T1000 (cell line): ENCODE data around the gene PPIC.

Experiments used
- DNase-seq: peaks from one replicate; lab custom pipeline; 2025; ENCODE audit warnings: mixed read lengths; lab: John Stamatoyannopoulos, UW

PPIC gene

DNA sequence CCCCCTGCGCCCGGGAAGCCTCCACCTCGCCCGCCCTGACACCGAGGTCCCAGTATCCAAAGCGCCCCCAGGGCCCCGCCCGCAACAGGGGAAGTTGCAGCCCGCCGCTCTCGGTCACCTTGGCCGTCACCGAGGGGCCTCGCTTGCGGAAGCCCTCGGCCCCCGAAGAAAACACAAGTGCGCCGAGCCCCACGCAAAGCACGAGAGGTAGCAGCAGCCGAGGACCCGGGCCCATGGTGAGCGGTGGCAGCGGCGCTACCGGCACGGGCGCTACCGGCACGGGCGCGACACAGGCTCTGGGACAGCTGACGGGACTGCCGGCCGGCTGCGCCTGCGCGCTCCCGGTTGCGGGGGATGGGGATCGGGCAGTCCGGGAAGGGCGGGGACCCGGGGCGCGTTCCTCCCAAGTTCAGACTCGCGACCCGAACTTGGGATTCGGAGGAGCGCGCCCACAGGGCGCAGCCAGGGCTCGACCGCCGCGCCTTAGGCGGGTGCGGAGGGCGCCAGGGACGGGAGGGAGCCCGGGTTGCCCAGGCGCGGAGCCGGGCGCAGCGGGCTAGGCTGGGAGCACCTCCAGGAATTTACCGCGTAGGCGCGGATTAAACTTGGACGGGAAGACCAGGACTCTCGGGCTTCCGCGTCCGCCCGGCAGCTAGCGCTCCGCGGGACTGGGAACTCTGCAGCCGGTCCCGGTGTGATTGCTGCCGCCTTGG, at the start of gene PPIC:
PPIC (minus strand) TSS at position 335 of the 713 bp plus-strand sequence; CDS start at position 235, 100 bp downstream.
- DNase-seq, result peak; percentile 67

- no peak for DNase-seq
These were observed 49.2 kb upstream of the PPIC start for GRCh38 chr5:123085638-123086286.

DNA sequence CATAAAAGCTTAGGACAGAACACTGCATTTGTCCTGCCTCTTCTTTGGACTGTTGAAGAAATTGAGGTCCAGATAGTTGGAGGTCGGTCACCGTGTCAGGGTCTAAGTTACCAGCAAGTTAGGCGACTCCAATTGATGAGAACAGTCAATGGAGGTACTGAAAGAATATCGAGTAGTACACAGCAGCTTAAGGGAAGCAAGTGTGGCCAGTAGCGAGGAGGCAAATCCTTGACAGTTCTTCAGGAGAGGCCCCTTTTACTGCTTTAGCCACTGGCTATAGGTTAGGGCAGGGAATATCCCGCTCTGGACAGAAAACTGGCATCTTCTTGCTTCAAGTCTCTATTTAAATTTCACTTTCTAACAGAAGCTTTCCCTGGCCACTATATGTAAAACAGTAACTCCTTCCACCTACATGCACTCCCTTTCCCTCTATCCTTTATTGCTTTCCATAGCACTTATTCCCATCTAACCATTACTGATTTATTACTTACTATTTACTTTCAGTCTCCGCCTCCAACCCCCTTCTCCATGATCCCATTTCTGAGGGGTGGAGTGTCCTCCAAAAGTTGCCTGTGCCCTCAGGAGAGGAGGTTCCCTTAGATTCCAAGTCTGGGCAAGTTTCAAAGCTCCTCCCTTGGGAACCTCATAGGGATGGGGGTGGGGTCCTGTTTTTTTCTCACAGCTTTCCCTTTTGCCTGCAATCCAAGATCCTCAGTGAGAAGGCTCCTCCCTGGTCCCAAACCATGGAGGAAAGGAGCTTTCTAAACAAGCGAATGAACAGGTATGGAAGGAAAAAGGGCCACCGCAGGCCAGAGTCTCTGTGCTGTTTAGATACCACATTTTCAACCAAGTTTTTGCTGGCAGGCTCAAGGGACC, 48.4 kb upstream of the PPIC start:
- DNase-seq, result no peak

DNA sequence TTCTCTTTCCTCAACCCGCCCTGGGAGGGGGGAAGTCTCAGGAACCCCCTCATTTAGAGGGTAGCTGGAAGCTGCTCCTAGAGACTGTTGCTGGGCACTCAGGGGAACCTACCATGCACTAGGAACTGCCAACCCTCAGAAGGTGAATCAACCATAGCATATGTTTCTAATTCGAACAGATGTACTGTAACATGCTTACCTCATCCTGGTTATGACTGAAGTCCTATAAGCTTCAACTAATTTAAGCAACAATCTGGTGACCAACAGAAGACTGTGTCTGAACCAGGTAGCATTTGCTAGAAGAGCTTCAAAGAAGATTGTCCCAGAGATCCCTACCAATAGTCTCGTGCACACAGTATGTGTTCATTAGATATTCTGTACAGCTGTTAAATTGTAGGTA, 46.8 kb upstream of the PPIC start:
- DNase-seq, result no peak

DNA sequence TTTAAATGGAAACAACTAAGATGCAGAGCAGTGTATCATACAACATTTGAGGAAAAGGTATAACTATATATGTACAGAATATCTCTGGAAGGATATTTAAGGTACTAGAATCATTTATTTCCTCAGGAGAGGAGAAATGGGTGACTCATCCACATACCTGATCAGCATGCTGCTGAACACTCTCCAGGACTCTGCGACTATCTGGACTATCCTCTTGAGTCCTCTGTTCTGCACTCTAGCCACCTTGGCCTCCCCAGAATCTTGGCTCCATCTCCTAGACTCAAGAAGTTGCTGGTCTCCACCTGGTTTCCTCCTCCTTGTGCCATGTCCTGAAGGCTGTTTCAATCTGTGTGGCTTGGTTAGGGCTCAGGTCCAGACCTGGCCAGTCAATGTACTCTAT, 43.7 kb upstream of the PPIC start:
- DNase-seq, result no peak

DNA sequence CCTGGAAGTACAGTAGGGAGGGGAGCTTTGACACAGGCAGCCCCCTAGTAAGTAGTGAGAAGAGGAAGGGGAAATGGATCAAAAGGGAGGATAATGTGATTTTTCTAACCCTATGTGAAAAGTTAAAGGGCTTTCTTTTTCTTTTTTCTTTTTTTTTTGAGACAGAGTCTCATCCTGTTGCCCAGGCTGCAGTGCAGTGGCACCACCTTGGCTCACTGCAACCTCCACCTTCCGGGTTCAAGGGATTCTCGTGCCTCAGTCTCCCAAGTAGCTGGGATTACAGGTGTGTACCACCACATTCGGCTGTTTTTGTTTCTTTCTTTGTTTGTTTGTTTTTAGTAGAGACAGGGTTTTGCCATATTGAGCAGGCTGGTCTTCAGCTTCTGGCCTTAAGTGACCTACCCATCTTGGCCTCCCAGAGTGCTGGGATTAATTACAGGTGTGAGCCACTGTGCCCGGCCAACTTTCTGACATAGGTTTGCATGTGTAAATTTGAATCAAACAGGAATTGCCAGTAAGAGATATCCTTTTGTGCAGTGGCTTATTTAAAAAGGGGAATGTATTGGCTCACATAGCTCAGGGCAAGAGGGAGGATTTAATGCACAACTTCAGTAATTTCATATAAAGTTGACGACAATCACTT, 39.1 kb upstream of the PPIC start:
- DNase-seq, result no peak

GRCh38 chr5:123068368-123068938, 31.9 kb upstream of the PPIC start:
- no peak for DNase-seq

GRCh38 chr5:123066016-123066415, 29.5 kb upstream of the PPIC start:
- DNase-seq, result no peak

DNA sequence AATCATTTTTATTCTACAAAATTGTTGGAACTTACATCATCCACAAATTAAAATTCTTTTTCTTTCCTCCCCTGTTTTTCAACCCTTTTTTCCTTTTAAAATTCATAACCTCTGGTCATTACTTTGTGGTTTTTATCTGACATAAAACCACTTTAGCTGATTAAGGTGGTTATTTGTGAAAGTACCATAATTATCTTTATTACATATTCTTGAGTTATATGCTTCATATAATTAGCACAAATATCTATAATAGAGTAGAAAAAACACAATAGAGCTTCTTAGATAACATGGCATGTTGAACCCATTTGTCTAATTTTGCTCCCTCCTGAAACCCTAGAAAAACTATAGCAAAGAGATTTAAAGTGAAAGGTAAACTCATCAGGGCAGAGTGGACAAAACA, 22.9 kb upstream of the PPIC start:
- DNase-seq, result no peak

GRCh38 chr5:123051206-123051605, 14.7 kb upstream of the PPIC start:
- DNase-seq, result no peak

- no peak for DNase-seq
These were observed 11.2 kb upstream of the PPIC start for GRCh38 chr5:123047706-123048105.

DNA sequence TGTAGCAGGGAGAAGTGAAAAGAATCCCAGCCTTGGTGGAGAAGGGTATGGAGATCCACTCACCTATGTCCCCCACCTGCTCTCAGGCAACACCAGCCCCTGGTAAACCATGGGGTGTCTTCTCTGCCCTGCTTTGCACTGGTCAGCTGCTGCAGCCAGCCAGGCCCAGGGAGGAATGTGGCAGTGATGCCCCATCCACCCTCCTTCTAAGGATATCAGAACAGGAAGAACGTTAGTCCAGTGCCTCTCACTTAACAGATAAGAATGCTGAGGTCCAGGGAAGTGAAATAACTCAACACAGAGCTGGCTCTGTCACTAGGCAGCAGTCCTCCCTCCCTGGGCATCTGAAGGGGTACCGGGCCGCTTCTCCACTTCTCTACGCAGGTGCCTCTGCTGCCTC, 9.7 kb upstream of the PPIC start:
- DNase-seq, result no peak

DNA sequence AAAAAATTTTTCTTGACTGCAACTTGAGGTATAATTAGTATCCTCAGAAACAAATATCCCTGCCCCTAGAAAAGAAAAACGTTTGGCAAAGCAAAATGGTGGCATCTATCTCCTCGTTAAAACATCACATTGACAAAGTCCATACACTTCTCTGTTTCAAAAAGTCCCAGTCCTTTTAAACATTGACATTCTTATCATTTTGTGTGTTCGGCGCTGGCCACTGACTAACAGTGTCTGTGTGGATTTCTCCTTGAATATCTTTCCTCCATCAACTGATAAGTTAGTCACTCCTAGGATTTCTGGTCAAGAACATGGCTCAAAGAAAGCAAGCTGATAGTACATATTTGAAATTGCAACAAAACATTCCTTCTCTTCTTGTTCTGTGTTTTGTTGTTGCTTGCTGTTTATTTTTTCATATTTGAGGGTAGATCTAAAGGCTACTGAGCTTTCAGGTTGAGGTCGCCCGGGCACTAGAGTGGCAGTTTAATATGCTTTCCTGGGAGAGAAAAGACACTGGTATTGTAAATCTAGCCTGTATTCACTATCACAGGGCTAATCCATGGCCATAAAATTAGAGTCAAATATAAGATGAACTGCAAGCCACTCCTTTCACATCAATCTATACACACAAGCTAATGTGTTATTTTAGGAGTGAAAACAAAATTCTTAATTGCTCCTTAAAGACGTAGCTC, 8.5 kb upstream of the PPIC start:
- DNase-seq, result no peak

- no peak for DNase-seq
These were observed 3.1 kb upstream of the PPIC start for GRCh38 chr5:123039673-123040072.

DNA sequence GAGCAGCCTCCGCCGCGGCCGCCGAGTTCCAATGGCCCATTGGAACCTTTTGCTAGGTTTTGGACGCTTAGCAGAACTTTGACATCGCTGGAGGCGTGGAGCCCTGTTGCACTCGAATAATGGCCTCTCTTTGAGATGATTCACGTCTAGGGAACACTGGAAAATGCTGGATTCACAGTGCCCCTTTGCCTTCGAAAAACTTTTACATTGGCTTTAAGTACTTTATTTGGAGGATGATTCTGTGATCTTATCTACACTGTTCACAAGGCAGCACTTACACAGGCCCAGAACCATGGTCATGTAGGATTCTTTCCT, 536 bp upstream of the PPIC start:
- no peak for DNase-seq

DNA sequence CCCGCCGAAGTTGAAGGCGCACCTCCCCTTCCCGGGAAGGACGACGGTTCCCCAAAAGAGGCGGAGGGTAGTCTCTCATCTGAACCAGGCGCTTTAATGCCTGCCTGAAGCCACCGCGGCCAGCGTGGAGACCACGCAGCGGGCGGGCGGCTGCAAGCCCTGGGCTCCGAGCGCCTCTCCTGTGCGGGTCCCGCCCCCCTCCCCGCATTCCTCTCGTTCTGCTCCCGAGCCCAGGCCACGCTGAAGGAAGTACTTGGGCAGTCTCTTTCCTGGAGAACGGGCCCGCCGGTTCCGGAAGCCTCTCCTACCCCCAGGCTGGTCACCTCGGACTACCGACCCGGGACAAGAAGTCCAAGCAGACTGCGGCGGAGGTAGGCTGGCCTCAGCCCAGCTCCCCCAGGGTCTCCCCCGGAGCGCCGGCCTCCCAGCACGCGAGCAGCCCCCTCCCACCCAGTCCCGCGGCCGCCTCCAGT, 571 bp downstream of the PPIC start:
- DNase-seq, result peak; percentile 45

DNA sequence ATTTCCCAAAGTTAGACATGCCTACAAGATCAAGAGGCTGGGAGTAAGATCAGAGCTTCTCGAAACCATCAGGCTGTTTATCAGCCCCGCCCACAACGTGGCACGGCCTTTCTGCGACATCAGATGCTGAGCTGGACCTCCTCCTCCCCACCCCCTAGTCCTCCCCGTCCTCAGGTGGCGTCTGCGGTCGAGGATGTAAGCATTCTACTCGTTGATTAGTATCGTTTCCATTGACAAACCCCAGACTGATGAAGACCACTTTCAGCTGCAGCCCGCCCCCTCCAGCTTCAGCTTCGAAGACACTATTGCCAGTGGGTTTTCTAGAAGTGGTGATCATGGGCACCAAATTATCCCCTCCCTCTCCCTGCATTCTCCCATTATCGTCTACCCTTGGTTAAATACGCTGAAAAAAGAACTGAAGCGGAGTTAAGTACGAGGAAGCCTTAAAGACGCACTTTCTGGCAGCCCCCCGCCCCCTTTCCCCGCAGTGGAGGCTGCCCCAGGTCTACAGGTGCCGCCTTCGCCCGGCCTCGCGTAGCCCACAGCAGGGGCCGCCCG, 1.1 kb downstream of the PPIC start:
- peak; percentile 29 for DNase-seq

DNA sequence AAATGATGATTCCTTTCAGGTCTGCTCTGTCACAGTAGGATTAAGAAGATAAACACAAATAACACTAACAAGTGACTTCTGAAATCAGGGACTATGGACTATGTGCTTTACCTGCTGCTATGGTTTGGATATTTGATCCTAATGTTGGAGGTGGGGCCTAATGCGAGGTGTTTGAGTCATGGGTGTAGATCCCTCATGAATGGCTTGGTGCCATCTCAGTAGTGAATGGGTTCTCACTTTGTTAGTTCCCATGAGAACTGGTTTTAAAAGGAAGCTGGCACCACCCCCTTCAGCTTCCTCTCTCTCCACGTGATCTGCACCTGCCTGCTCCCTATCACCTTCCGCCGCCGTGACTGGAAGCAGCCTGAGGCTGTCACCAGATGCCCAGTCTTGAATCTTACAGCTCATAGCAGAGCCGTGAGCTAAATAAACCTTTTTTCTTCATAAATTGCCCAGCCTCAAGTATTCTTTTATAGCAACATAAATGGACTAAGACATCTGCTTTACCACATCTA, 3.3 kb downstream of the PPIC start:
- no peak for DNase-seq

DNA sequence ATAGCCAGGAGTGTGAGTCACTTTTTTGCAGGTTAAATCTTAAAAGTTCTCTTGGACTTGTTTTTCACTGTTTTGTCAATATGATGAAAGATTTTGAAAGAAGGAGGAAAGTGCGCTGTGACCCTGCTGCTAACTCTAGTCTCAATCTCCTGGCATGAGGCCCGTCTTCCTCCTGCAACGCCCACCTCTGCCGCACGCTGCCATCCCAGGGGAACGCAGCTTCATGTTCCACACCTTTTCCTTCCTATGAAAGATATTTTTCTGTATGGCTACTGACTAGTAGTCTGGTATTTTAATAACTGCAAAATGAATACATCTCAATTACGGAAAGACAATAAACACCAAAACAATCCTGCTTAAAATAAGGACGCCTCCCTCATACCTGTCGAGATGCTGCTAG, 8.3 kb downstream of the PPIC start:
- no peak for DNase-seq

DNA sequence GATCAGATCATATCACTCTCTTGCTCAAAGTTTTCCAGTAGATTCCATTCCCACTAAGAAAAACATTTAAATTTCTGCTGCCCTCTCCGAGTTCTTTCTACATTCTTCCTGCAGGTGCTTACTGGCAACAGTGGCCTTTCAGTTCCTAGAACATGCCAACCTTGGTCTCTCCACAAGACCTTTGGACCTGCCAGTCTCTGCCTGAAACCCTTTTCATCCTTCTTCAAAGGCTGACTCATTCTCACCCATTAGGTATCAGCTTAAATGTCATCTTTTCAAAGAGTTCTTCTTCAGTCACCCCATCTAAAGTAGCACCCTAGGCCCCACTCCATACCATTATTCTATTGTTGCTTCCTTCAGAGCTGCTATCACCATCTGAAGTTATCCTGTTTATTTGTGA, 21.8 kb downstream of the PPIC start:
- DNase-seq, result no peak

- no peak for DNase-seq
These were observed 24.2 kb downstream of the PPIC start for GRCh38 chr5:123012321-123012720.
